ENCODE measurements around the gene ATOX1. TPM values are rescaled to one million over a fixed set of nuclear protein-coding genes. Genes with fewer than 3 reads are reported as not detected.

Gene ATOX1
- total and polyA plus RNA-seq, 9 of the 15 experiments (the other 6 are each of a cell fraction or from before 2014, with no cell fraction given), result 59.2 to 318 (median 86.2) TPM

- ChIA-PET CTCF (ENCODE audit: low intra/inter-chr PET ratio) (interaction anchor here (0.5 to 2.3 kb wide), 3 partner anchors 22 to 113 kb away, joined by 4 to 16 read pairs (median 6); no protein-coding TSS in a partner anchor), POLR2A (interaction anchor here (0.6 to 5.1 kb wide), 9 partner anchors 10 to 115 kb away, joined by 3 to 56 read pairs (median 6); partner anchors contain the start of gene ATOX1)
- Histone ChIP-seq H3K27me3 (ENCODE audit: control insufficient read depth in 2 of 2, insufficient read depth in 2 of 2, low read length in 2 of 2) (no peaks in the 10 kb centered on the region), H3K4me2 (ENCODE audit: insufficient read depth, low read length) (peak overlapping the region; percentile 98), H3K9me1 (ENCODE audit: control insufficient read depth, insufficient read depth, low read length) (no peaks in the 10 kb centered on the region), H4K20me1 (replicated peaks; ENCODE audit: control insufficient read depth, insufficient read depth, low read length) (peaks cover 43% of the 10 kb centered on the region), H3K36me3 (ENCODE audit: control insufficient read depth, insufficient read depth, low read length) (peaks cover 48% of the 10 kb centered on the region; the same call in 2 of the 3 replicates), H3K9ac (ENCODE audit: insufficient read depth in 1 of 2, low read depth in 2 of 2, low read length in 2 of 2) (peak overlapping the region; percentile 94 to 96), H3K4me1 (replicated peaks in 1 of 2; ENCODE audit: control insufficient read depth in 2 of 2, insufficient read depth in 2 of 2, low read length in 2 of 2) (peaks cover 12 to 19% of the 10 kb centered on the region in 2 experiments; a peak in 4 of 5 replicates), H3K79me2 (ENCODE audit: control insufficient read depth, insufficient read depth, low read length) (peaks cover 70% of the 10 kb centered on the region), H3K9me3 (replicated peaks; ENCODE audit: control insufficient read depth, insufficient read depth, low read depth, low read length) (no peaks in the 10 kb centered on the region), H3K4me3 (peak overlapping the region; percentile 90), H3K27ac (ENCODE audit: extremely low read depth, low read depth, low read length) (peak overlapping the region; percentile 91), H2AFZ (ENCODE audit: low read depth, low read length) (peak overlapping the region; percentile 46; the same call in 1 of the 2 replicates)
- intact Hi-C loops (cut with micrococcal nuclease), result loop anchor here (1.0 to 5.0 kb wide), 2 partner anchors 8 to 325 kb away; partner anchors contain the start of gene SLC36A1
- DNase-seq (ENCODE audit: extremely low read depth in 1 of 4, low spot score in 3 of 4) (peak in 3 of 4 experiments; percentile 25 to 84 (median 27)), FAIRE-seq (no peak), ATAC-seq (peak; percentile 7)
- WGBS (ENCODE audit: insufficient coverage, low coverage, missing lambda C conversion rate), result 1% methylated on average over 47 of the region's 87 CpGs
- in situ Hi-C loops (cut with MboI), result no loop called here
- BruUV-seq (replicated peaks), result no TSS peak
- TF ChIP-seq RBBP5 (IDR thresholded peaks at IDR 0.05; ENCODE audit: borderline replicate concordance, insufficient read depth, low read length, poor library complexity, severe bottlenecking), result peak; percentile 64
- TF ChIP-seq MYBL2 (IDR thresholded peaks at IDR 0.05; ENCODE audit: low read depth), result 0 out of 2 replicates have a peak, but pooled peaks have one; percentile 40
- no peak for TF ChIP-seq MYBL2 (CRISPR knock-in tag; IDR thresholded peaks at IDR 0.05; ENCODE audit: borderline replicate concordance)
- TF ChIP-seq FOSL1 (tag; conservative IDR thresholded peaks at IDR 0.05), result no peak
- peak; percentile 55; the same call in 1 of the 2 replicates for TF ChIP-seq TFAP4 (CRISPR knock-in tag; IDR thresholded peaks at IDR 0.05; ENCODE audit: borderline replicate concordance)
- TF ChIP-seq HINFP (tag; conservative IDR thresholded peaks at IDR 0.05; ENCODE audit: low read depth), result peak; percentile 84
- TF ChIP-seq, protein P1, sequence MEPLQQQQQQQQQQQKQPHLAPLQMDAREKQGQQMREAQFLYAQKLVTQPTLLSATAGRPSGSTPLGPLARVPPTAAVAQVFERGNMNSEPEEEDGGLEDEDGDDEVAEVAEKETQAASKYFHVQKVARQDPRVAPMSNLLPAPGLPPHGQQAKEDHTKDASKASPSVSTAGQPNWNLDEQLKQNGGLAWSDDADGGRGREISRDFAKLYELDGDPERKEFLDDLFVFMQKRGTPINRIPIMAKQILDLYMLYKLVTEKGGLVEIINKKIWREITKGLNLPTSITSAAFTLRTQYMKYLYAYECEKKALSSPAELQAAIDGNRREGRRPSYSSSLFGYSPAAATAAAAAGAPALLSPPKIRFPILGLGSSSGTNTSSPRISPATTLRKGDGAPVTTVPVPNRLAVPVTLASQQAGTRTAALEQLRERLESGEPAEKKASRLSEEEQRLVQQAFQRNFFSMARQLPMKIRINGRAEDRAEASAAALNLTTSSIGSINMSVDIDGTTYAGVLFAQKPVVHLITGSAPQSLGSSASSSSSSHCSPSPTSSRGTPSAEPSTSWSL (CRISPR knock-in tag; IDR thresholded peaks at IDR 0.05; ENCODE audit: borderline replicate concordance), result no peak
- TF ChIP-seq, protein P2, sequence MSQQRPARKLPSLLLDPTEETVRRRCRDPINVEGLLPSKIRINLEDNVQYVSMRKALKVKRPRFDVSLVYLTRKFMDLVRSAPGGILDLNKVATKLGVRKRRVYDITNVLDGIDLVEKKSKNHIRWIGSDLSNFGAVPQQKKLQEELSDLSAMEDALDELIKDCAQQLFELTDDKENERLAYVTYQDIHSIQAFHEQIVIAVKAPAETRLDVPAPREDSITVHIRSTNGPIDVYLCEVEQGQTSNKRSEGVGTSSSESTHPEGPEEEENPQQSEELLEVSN (IDR thresholded peaks at IDR 0.05; ENCODE audit: borderline replicate concordance in 1 of 2, extremely low read depth in 1 of 2, insufficient read depth in 1 of 2, insufficient read length in 1 of 2, low read depth in 1 of 2, low read length in 1 of 2, poor library complexity in 1 of 2, severe bottlenecking in 1 of 2), result peak; percentile 14 to 77
- TF ChIP-seq, protein P3, sequence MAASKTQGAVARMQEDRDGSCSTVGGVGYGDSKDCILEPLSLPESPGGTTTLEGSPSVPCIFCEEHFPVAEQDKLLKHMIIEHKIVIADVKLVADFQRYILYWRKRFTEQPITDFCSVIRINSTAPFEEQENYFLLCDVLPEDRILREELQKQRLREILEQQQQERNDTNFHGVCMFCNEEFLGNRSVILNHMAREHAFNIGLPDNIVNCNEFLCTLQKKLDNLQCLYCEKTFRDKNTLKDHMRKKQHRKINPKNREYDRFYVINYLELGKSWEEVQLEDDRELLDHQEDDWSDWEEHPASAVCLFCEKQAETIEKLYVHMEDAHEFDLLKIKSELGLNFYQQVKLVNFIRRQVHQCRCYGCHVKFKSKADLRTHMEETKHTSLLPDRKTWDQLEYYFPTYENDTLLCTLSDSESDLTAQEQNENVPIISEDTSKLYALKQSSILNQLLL (CRISPR knock-in tag; IDR thresholded peaks at IDR 0.05; ENCODE audit: borderline replicate concordance), result no peak
- TF ChIP-seq SIN3B (IDR thresholded peaks at IDR 0.05; ENCODE audit: low read depth), result 0 out of 2 replicates have a peak, but pooled peaks have one; percentile 44
- TF ChIP-seq ZKSCAN8 (CRISPR knock-in tag; IDR thresholded peaks at IDR 0.05), result no peak
These were observed 13.8 kb upstream of the ATOX1 start for GRCh38 chr5:151772029-151772845.
